Stimulated activated CD4-positive, alpha-beta T cell treated with anti-CD3 and anti-CD28 coated beads, Interleukin-2, amount 100 ng/mL, for 48 hours (primary cell): ENCODE results near the gene ALDH3B1.

Experiments
- DNase-seq, 2 donors: peaks; one replicate each; pipeline ENCODE4 v3.0.0-alpha.2; 2020

ALDH3B1 gene

DNA sequence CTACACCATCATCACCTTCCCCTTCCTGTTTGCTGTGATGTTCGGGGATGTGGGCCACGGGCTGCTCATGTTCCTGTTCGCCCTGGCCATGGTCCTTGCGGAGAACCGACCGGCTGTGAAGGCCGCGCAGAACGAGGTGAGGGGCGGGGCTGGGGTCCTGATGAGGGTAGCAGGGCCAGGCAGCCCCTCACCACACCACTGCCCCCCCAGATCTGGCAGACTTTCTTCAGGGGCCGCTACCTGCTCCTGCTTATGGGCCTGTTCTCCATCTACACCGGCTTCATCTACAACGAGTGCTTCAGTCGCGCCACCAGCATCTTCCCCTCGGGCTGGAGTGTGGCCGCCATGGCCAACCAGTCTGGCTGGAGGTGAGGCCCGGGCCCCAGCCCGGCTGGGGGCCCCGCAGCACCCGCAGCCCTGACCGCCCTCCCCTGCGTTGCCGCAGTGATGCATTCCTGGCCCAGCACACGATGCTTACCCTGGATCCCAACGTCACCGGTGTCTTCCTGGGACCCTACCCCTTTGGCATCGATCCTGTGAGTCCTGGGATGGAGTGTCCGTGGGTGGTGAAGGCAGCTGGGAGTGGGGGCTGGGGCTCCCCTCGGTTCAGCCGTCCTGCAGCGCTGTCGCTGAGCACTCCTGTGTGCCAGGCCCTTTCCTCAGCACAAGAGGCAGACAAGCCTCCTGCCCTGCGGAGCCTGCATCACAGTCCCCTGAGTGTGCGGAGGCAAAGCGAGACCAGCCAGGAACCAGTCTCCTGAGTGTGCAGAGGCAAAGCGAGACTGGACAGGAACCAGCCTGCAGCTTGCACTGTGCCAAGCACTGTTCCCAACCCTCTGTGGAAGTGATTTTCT is 37.5 kb downstream of the ALDH3B1 start:
- DNase-seq = no peak

DNA sequence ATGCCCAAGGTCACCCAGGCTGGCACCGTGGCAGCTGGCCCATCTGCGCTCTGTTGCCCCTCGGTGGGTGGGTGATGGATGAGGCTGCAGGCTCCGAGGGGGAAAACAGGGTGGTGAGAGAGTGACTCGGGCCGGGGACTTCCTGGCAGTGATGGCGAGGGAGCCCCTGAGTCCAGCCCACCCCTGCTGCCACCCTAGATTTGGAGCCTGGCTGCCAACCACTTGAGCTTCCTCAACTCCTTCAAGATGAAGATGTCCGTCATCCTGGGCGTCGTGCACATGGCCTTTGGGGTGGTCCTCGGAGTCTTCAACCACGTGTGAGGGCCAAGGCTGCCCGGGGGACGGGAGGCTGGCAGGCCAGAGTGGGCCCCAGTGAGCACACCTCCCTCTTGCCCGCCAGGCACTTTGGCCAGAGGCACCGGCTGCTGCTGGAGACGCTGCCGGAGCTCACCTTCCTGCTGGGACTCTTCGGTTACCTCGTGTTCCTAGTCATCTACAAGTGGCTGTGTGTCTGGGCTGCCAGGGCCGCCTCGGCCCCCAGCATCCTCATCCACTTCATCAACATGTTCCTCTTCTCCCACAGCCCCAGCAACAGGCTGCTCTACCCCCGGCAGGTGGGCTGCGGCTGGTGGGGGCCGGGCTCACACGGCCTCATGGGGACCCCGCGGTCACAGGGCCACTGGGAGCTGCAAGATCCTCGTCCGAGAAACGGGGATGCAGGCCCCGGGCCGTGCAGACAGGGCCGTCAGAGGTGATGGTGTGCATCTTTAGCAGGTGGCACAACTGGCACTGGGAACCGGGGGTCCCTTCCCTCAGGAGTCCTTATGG is 38.8 kb downstream of the ALDH3B1 start:
- no peak for DNase-seq

DNA sequence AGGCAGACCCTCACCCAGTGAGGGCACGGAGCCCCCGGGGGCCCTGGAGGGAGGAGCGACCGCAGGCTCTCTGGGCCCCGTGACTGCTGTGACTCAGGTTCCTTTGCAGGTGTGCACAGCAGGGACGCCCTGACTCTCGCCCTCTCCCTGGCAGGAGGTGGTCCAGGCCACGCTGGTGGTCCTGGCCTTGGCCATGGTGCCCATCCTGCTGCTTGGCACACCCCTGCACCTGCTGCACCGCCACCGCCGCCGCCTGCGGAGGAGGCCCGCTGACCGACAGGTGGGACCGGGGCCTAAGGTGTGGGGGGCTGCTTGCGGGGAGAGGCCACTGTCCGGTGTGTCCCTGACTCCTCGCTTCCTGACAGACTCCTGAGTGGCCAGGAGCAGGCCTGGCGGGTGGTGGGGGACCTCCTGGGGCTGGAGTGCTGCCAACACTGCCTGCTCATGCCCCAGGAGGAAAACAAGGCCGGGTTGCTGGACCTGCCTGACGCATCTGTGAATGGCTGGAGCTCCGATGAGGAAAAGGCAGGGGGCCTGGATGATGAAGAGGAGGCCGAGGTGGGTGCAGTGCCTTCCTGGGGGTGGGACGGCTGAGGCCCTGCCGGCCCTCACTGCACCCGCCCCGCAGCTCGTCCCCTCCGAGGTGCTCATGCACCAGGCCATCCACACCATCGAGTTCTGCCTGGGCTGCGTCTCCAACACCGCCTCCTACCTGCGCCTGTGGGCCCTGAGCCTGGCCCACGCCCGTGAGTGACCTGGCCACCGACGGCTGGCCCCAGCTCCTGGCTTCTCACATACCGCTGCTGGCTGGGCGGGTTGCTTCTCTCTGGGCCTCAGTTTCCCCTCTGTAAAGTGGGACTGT is 39.6 kb downstream of the ALDH3B1 start:
- no peak for DNase-seq

DNA sequence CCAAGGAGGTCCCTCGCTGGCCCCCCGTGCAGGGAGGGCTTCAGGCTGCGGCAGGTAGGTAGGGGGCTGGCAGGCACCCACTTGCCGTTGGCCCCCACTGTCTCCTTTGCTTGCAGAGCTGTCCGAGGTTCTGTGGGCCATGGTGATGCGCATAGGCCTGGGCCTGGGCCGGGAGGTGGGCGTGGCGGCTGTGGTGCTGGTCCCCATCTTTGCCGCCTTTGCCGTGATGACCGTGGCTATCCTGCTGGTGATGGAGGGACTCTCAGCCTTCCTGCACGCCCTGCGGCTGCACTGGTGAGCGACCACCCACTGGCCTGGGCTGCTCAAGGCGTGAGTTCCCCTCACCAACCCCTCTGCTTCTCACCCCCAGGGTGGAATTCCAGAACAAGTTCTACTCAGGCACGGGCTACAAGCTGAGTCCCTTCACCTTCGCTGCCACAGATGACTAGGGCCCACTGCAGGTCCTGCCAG is 40.3 kb downstream of the ALDH3B1 start:
- DNase-seq = no peak

DNA sequence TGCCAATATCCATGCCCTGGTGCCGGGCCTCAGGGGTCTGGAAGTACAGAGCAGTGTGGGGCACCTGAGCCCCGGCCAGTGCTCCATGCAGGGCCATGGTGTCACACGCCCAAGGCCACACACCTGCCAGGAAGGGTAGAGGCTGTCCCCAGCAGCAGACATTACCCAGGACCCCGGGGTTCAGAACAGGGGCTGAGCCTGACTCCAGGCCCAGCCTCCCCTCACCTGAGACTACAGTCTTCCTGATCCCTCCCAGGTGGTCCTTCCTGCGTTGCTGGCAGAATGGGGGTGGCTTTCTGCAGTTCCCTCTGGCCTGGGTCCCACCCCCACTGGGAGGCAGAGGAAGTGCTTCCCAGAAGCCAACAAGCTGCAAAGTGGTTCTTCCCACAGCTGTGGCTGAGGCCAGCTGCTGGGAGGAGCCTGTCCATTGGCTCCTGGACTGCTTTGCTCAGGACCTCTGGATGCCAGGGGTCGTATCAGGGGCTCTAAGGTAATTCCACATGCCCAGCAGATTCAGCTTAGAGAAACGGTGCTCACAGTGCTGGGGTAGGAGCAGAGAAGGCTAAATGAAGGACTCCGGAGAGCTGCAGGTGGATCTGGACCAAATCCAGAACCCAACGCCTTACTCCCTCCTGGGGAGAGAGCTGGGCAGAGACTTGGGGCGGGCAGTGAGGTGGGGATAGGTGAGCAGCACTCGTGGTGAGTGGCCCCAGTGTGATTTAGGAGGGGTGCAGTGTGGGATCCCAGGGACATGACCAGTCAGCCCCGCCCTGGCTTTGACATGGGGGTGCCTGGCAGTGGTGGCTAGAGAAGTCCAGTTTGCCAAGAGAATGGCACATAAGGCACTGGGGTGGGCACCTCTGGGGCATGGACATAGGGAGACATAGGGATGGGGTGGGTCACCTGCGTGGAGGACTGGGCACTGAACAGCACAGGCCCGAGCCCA is 41.3 kb downstream of the ALDH3B1 start:
- no peak for DNase-seq

DNA sequence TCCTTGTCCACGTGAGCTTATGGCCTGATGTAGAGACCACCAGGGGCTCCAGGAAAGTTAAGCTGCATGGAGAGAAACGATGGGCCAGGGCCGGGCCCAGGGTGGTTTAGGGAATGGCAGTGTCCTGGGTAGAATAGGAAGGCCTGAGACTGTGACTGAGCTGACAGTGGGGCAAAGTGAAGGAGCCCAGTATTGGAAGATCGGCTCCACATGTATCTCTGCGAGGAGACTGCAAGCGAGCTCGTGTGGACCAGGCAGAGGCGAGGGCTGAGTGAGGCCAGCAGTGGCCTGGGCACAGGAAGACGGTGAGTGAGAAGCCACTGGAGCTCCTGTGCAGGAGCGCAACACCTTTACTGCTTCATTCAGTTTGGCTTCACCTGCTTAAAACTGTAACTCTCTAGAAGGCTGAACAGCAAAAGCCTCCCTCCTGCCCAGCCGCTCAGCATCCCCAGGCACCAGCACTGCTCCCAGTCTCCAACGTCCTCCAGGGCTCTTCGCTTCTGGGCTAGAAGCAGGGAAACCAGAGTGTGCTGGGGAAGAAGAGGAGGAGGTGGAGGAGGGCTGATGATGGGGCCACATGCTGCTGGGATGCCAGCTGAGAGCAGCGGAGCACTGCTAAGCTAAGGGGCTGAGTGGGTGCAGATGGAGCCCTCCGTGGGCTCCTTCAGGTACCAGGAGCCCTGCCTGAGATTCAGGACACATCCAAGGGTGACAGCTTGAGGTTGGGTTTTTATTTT is 42.2 kb downstream of the ALDH3B1 start:
- no peak for DNase-seq

DNA sequence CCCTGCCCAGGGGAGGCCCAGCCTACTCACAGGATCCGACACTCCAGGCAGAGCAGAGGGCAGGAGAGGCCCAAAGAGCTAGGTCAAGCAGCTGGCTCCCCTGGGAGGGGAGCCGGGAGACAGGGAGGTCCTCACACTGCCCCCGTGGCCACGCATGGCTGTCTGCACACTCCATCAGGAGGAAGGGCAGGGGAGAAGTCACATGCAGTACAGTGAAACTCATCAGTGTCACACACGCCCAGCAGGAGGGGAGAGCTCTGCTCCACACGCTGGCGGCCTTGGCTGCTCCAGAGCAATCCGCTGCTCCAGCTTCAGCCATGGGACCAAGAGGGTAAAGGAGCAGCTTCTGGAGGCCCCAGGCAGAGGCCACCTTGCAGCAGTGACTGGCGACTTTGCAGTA is 43.0 kb downstream of the ALDH3B1 start:
- DNase-seq = no peak

DNA sequence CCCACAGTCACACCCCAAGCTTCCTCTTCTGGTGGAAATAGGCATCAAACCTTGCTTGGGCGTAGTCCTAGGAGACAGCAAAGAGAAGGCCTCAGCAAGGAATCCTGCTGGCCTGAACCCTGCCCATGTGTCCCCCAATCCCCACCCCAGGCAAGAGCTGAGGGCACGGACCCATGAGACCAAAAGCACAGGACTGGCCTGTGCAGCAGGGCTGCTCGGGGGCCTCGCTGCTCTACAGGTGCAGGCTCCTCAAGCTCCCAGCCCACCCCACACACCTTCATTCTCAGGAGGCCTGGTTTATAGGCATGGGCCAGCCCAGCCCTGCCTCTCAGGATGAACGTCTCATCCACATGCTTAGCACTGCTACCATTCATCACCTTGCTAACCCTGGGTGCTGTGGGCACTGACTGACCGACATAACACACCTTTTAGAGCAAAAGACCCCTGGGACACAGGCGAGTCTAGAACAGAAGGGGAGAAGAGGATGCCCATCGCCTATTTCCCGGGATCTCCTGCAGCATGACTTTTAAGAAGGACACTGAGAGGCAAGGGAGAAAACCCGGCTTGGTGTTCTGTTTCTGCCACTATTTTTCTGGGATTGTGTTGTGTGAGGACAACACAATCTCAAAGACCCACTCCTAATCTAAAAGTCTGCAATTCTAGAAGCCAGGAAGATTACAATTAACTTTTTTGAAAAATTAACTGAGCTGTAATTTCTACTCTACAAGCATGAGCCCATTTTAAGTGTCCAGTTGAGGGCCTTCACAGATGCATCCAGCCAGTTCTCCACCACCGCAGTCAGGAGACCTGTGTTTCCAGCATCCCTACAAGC is 44.1 kb downstream of the ALDH3B1 start:
- DNase-seq = no peak

DNA sequence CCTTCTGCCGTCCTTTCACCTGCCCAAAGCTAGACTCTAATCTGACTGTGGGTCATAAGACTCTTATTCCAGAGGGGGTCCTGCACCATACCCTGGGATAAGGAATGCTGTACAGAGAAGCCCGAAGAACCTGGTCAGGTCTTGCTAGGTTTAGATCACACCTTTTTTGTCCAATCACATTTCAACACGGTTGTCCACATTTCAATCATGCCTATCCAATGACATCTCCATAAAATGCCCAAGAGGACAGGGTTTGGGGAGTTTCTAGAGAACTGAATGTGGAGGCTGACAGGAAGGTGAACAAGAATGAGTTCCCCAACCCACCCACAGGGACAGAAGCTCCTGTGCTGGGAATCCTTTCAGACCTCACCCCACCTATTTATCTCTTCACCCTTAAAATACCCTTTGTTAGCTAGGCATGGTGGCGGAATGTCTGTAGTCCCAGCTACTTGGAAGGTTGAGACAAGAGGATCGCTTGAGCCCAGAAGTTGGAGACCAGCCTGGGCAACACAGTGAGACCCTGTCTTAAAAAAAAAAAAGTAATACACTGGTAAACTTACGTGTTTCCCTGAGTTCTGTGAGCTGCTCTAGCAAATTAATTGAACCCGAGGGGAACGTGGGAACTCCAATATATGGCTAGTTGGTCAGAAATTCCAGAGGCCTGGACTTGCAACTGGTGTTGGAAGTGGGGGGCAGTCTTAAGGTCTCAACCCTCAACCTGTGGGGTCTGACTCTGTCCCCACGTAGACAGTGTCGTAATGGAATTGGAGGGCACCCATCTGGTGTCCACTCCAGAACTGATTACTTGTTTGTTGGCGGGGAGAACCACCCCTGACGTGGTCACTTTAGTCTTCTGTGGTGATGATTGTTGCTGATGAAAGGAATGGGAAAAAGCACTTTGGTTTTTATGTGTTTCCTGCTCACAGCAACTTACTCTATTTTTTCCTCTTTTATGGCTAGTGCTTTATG is 46.5 kb downstream of the ALDH3B1 start:
- DNase-seq = no peak

DNA sequence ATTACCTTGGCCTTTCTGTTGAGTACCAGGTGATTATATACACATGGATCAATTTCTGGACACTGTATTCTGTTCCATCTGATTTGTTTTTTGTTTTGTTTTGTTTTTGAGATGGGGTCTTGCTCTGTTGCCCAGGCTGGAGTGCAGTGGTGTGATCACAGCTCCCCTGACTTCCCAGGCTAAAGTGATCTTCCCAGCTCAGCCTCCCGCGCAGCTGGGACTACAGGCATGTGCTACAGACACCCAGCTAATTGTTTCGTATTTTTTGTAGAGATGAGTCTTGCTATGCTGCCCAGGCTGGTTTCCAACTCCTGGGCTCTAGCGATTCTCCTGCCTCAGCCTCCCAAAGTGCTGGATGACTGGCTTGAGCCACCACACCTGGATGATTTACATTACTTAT is 47.7 kb downstream of the ALDH3B1 start:
- DNase-seq = no peak

DNA sequence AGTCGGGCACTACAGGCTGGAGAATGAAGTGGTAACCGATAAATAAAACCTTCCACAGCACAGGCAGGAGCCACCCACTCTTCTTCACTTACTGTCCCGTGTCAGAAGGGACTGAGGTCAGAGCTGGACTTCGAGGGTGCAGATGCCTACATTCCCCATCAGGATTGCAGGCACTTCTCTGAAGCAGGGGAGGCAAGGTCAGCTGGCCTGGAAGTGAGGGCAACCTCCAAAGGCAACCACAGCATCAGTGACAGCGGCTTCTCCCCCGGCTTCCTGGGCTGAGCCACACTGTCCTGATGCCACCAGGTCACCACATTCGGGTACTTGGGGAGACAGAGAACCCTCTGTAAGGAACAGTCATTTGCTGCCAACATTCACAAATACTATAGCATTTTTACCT is 51.4 kb downstream of the ALDH3B1 start:
- DNase-seq = no peak

DNA sequence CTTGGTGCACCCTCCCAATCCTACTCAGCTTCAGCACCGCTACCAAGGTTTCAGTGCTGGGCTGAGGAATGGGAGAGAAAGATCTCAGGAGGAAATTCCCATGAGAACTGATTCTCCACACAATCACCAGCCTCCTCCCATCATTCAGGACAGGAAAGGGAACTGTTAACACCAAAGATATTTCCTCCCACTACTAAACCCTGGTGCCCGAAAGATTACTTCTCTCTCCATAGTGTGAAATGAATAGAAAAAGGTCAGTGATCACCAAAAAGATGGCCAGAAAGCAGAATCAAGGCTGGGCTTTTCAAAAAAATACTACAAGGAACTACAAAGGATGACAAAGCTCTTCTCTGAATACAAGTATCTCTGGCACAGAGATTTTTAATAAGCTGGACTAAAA is 54.8 kb downstream of the ALDH3B1 start:
- DNase-seq = no peak

DNA sequence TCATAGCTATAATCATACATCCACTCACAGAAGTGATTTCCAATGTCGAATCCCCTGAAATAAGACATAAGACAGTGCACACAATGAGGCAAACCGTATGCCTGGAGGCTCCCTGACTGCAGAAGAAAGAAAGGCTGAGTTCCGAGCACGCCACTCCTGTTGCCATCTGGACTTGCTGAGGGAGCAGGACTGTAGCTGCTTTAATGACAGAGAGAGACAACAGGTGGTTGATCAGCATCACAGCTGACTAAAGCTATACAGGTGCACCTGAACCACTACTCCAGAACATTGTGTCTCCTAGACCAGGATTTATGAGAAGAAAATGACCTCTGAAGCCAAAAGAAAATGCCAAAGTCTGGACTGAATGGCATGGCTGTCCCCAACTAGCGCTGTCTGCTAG is 55.7 kb downstream of the ALDH3B1 start:
- no peak for DNase-seq

DNA sequence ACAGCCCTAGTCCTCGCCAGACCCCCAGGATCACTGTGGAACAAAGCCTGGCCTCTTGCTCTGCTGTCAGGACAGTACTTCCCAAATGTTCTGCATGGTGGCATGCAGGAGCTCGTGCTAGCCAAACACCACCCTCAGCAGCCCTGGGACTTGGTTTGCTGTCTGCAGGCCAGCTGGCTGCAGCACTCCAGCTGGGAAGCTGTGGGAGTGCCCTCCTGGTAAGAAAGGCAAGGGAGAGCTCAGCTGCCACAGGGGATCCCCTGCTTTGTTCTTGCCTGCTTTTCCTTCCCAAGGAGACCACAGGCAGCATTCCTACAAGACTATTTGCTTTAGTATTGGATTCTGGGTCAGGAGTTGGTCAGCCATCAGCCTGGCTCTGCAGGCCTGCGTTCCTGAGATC is 56.6 kb downstream of the ALDH3B1 start:
- DNase-seq = no peak

DNA sequence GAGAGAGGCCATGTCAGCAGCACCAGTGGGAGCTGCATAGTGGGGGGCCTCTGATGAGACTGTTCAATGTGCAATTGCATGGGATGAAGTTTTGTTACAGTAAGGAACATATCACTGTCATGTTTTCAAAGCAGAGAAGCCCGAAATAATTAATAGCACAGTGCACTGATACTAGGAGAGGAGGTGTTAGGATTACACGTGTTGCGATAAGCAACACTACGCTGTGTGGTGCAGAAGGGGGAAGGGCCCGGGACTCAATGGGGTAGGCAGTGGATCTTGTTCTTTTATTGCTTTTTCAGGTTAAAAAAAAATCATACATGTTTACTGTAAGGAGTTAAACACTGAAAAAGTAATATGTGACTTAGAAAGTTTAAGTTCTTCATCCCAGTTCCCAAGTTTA is 57.9 kb downstream of the ALDH3B1 start:
- DNase-seq = no peak

DNA sequence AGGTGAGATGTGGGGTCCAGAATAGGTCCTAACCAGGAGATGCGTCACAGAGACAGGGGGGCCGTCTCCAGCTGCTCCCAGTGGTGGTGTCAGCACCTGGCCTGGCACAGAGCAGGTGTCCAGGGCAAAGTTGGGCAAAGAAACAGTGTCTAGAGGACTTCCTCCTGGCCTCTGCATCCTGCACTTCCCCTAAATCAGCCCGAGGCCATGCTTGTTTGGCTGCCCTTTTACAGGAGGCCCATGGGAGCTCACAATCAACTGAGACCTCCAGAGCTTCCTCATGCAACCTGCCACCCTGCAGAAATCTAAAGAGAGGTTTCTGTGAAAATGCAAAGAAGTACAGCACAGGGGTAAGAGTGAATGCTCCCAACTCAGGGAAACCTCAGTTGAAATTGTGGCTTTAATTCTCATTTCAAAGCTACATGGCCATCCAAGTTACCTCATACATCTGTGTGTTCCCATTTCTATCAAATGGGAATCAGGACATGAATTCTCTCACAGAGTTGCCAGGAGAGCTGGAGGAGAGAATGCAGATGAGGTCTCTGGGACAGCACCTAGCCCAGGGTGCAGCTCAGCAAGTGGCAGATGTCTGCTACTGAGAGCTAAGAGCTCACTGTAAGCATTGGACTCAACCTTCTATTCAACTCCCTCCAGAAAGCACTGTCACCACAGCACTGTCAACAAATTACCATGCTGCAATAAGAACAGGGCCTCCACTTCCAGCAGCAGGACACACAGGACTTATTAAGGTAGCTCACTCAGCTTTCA is 61.3 kb downstream of the ALDH3B1 start:
- no peak for DNase-seq

DNA sequence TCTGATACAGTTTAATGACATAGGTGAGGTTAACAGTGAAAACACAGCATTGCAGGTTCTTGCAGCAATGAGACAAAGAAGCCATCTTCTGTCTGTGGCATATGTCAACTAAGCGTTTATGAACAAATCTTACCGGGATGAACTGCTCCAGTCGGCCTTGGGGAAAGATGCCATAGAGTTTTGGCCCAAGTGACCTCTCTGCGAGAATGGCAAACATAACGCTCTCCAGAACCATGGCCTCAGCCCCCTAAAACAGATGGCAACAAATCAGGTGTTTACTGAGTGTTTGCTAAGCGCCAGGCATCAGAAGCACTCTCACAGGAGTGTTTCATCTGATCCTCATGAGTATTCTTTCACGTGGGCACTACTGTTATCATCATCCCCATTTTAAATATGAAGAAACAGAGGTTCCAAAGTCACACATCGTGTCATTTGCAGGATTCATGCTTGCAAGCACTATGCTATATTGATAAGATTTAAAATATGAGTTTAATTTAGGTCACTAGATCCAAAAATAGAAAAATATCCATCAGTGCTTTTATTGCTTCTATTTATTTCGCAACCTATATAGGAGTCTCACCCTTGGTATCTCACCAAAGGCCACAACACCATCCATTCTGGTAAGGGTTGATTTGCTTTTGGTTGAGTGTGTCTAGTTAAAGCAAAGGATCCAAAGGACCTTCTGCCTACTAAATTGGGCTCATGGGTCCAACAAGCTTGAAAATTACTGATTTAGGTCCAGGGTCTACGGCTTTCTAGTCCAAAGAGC is 64.6 kb downstream of the ALDH3B1 start:
- DNase-seq = no peak
